RWPE2 (cell line): ENCODE results near the gene MRPS18B.
"Not testable (repeated sequence)": the region's sequence is repeated elsewhere in the genome, so short reads cannot be mapped to it uniquely, and the experiment has no call there.

Experiments used
- ATAC-seq: fragments of 200-7000 bp; cut with Tn5 transposase; 3 replicates; pipeline ENCODE4 v1.9.1; 2021; ENCODE audit warnings: low read depth
- DNase-seq: peaks from one replicate; pipeline ENCODE4 v3.0.0-alpha.2; 2020; ENCODE audit warnings: low spot score
- H3K27ac ChIP-seq: fragments of 450-650 bp; 2 replicates; pipeline ENCODE4 v1.5.1; 2017; ENCODE audit warnings: mild to moderate bottlenecking; ENCODE audit not compliant: poor library complexity, severe bottlenecking
- H3K27me3 ChIP-seq: fragments of 250-450 bp; sonication (Bioruptor Pico); 2 replicates; pipeline ENCODE4 v1.5.1; 2021; ENCODE audit warnings: mild to moderate bottlenecking, moderate library complexity; ENCODE audit not compliant: insufficient read depth, poor library complexity, severe bottlenecking
- H3K36me3 ChIP-seq: fragments of 250-450 bp; sonication (Bioruptor Pico); 2 replicates; pipeline ENCODE4 v1.5.1; 2020; ENCODE audit warnings: low read depth, mild to moderate bottlenecking, moderate library complexity
- H3K4me1 ChIP-seq: fragments of 250-450 bp; sonication (Bioruptor Pico); 2 replicates; pipeline ENCODE4 v1.5.1; 2021; ENCODE audit warnings: mild to moderate bottlenecking, moderate library complexity; ENCODE audit not compliant: insufficient read depth, poor library complexity, severe bottlenecking
- H3K4me3 ChIP-seq: fragments of 250-450 bp; sonication (Bioruptor Pico); 2 replicates; pipeline ENCODE4 v1.5.1; 2021; ENCODE audit warnings: mild to moderate bottlenecking, moderate library complexity; ENCODE audit not compliant: severe bottlenecking
- H3K9me3 ChIP-seq: fragments of 250-450 bp; sonication (Bioruptor Pico); 2 replicates; pipeline ENCODE4 v1.5.1; 2021; ENCODE audit warnings: mild to moderate bottlenecking, moderate library complexity; ENCODE audit not compliant: severe bottlenecking
- CTCF ChIP-seq: fragments of 450-650 bp; IDR thresholded peaks from one replicate; pipeline ENCODE4 v1.5.1; 2017; ENCODE audit warnings: mild to moderate bottlenecking, moderate library complexity; ENCODE audit not compliant: poor library complexity, severe bottlenecking

Gene MRPS18B

DNA sequence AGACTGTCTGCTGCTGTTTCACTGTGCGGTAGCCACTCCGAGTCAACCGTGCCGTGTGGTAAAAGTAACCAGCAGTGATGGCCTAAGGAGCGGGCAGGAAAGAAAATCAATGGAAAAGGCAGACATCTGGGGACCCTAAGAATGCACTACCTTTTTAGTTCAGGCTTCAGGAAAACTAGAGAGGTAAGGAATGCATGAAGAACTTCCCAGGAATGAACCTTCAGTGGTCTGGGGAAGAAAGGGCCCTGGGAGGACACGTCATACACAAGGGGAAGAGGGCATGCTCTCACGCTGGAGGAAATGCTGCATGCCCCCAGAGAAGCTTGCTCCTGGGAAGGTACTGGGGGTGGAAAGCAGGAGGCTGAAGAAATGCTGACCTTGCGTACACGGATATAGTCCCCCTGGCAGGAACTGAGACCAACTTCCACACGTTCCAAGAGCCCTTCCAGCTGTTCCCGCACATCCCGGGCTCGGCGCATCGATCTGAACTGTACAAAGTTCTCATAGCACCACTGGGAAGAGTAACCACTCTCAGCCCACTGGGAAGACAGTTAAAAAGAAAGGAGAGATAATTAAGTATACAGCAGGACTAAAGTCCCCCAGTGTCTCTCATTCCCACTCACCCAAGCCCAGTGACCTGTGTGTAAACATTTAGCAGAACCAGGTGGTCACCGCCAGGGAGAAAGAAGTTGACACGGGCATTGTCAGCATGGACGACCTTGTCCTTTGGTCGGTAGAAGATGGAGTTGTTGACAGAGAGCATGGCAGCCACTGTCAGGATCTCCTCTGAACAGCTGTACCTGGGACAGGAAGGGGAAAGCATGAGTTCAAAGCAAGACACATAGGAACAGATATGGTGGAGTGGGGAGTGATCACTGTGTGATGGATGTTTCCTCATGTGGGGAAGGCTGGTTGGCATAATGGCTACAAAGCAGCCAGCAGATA is 37.4 kb downstream of the MRPS18B start:
- no peak for TF ChIP-seq CTCF
- DNase-seq, result no peak
- H3K36me3 ChIP-seq, result peaks cover 85% of the 10 kb centered on the region

GRCh38 chr6:30655743-30656094 is 38.1 kb downstream of the MRPS18B start:
- no peaks in the 10 kb centered on the region for H3K9me3 ChIP-seq
- peaks cover 91% of the 10 kb centered on the region for H3K36me3 ChIP-seq
- H3K4me3 ChIP-seq, result no peak overlapping the region
- TF ChIP-seq CTCF, result no peak
- no peak for DNase-seq
- H3K4me1 ChIP-seq, result no peaks in the 10 kb centered on the region
- H3K27ac ChIP-seq, result no peak overlapping the region
- no peaks in the 10 kb centered on the region for H3K27me3 ChIP-seq
- no peak for ATAC-seq

More for the DNA sequence above, 37.4 kb downstream of the MRPS18B start:
- no peak for ATAC-seq
- H3K27me3 ChIP-seq, result no peaks in the 10 kb centered on the region
- no peaks in the 10 kb centered on the region for H3K4me1 ChIP-seq
- no peaks in the 10 kb centered on the region for H3K9me3 ChIP-seq
- no peak overlapping the region for H3K27ac ChIP-seq
- H3K4me3 ChIP-seq, result no peak overlapping the region

DNA sequence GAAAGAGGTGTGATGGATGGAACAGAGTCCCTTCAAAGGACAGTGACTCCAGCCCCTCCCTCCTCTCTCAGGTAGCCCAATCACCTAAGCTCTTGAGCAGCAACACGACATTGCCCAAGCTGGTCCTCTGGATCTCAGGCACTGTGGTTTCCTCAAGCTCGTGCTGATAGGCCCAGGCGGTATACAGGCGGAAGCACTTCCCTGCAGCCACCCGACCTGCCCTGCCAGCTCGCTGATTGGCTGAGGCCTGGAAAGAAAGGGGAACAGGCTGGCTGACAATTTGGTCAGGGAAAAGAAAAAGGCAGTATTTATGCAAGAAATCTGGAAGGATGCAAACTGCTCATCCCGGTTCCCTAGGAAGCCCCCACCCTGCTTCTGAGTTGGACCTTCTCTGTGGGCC is 38.9 kb downstream of the MRPS18B start:
- Histone ChIP-seq H3K4me3 (no peak overlapping the region), H3K27me3 (no peaks in the 10 kb centered on the region), H3K4me1 (no peaks in the 10 kb centered on the region), H3K27ac (no peak overlapping the region), H3K9me3 (no peaks in the 10 kb centered on the region), H3K36me3 (peaks cover 90% of the 10 kb centered on the region)
- ATAC-seq (no peak), DNase-seq (no peak)
- TF ChIP-seq CTCF, result no peak

- Histone ChIP-seq H3K36me3 (peaks cover 92% of the 10 kb centered on the region), H3K4me1 (no peaks in the 10 kb centered on the region)
- no peak for TF ChIP-seq CTCF
Measured at GRCh38 chr6:30657454-30657853, 39.8 kb downstream of the MRPS18B start.

GRCh38 chr6:30657922-30658321 is 40.3 kb downstream of the MRPS18B start:
- H3K4me1 ChIP-seq, ATAC-seq, H3K4me3 ChIP-seq, DNase-seq, H3K9me3 ChIP-seq, H3K27ac ChIP-seq, H3K27me3 ChIP-seq: not testable (repeated sequence)
- peaks cover 92% of the 10 kb centered on the region for H3K36me3 ChIP-seq

More at GRCh38 chr6:30657454-30657853, 39.8 kb downstream of the MRPS18B start:
- Histone ChIP-seq H3K27ac (no peak overlapping the region), H3K4me3 (no peak overlapping the region), H3K9me3 (no peaks in the 10 kb centered on the region), H3K27me3 (no peaks in the 10 kb centered on the region)
- DNase-seq, result no peak
- ATAC-seq, result no peak
